Skin of body (tissue), 2 donors: Measurements from ENCODE around the gene WWOX. TPM values are rescaled to one million over a fixed set of nuclear protein-coding genes. Genes with fewer than 3 reads are reported as not detected.

Experiments
- DNase-seq: peaks from one replicate; lab custom pipeline; 2025; lab: John Stamatoyannopoulos, UW
- total RNA-seq: library from RNA; depleted of rRNA; stranded (reverse); fragments of >200 nt; gene quantifications from one replicate; pipeline ENCODE4 v1.2.3, GENCODE V29; 2014

Gene WWOX
- total RNA-seq, 1 donor from 2014 or later = 30.5 TPM

- DNase-seq = peak; percentile 76
Observed at GRCh38 chr16:78817200-78817739, 717.8 kb downstream of the WWOX start.

GRCh38 chr16:78821335-78821734, 721.9 kb downstream of the WWOX start:
- no peak for DNase-seq

- DNase-seq = no peak
Observed at GRCh38 chr16:78822509-78822908, 723.1 kb downstream of the WWOX start.

GRCh38 chr16:78823027-78823426, 723.6 kb downstream of the WWOX start:
- no peak for DNase-seq

GRCh38 chr16:78829280-78829679, 729.8 kb downstream of the WWOX start:
- no peak for DNase-seq

GRCh38 chr16:78830599-78830998, 731.1 kb downstream of the WWOX start:
- no peak for DNase-seq

GRCh38 chr16:78832100-78832499, 732.6 kb downstream of the WWOX start:
- no peak for DNase-seq

GRCh38 chr16:78836802-78837491, 737.5 kb downstream of the WWOX start:
- no peak for DNase-seq

- no peak for DNase-seq
Observed at GRCh38 chr16:78837706-78838105, 738.3 kb downstream of the WWOX start.

- DNase-seq = no peak
Observed at GRCh38 chr16:78838276-78838675, 738.8 kb downstream of the WWOX start.

- no peak for DNase-seq
Observed at GRCh38 chr16:78842950-78843349, 743.5 kb downstream of the WWOX start.

- DNase-seq = no peak
Observed at GRCh38 chr16:78843978-78844377, 744.5 kb downstream of the WWOX start.

GRCh38 chr16:78844682-78845081, 745.2 kb downstream of the WWOX start:
- DNase-seq = no peak

GRCh38 chr16:78851266-78851665, 751.8 kb downstream of the WWOX start:
- no peak for DNase-seq

- no peak for DNase-seq
Observed at GRCh38 chr16:78852081-78852635, 752.7 kb downstream of the WWOX start.

GRCh38 chr16:78862022-78862421, 762.6 kb downstream of the WWOX start:
- DNase-seq = no peak

- DNase-seq = no peak
Observed at GRCh38 chr16:78866521-78866920, 767.1 kb downstream of the WWOX start.

GRCh38 chr16:78869492-78869891, 770.0 kb downstream of the WWOX start:
- no peak for DNase-seq

GRCh38 chr16:78871241-78871640, 771.8 kb downstream of the WWOX start:
- no peak for DNase-seq

- no peak for DNase-seq
Observed at GRCh38 chr16:78876671-78877070, 777.2 kb downstream of the WWOX start.

GRCh38 chr16:78877114-78877655, 777.7 kb downstream of the WWOX start:
- no peak for DNase-seq

- no peak for DNase-seq
Observed at GRCh38 chr16:78878570-78878969, 779.1 kb downstream of the WWOX start.

- DNase-seq = no peak
Observed at GRCh38 chr16:78879011-78879410, 779.6 kb downstream of the WWOX start.
